GM12873 (cell line): ENCODE measurements around the gene NUCB2.

Experiments
- CTCF ChIP-seq: IDR thresholded peaks from 2 replicates; pipeline ENCODE4 v1.5.1; 2012; ENCODE audit warnings: low read depth, mild to moderate bottlenecking, moderate library complexity, low read length, control low read depth; ENCODE audit not compliant: insufficient read depth; ENCODE audit errors: missing control alignments

NUCB2 gene

GRCh38 chr11:17350455-17351171 lies 74.1 kb downstream of the NUCB2 start:
- no peak for TF ChIP-seq CTCF

- TF ChIP-seq CTCF, result peak; percentile 15
Observed at GRCh38 chr11:17351172-17351509, 74.6 kb downstream of the NUCB2 start.

- TF ChIP-seq CTCF, result no peak
Observed at GRCh38 chr11:17351510-17352176, 75.1 kb downstream of the NUCB2 start, which contains the start of gene NCR3LG1. Gene NCR3LG1, plus strand, starts transcription at chr11:17351800. Its CDS starts 170 bp downstream, at chr11:17351970.

- TF ChIP-seq CTCF, result no peak
Observed at GRCh38 chr11:17352950-17353820, 76.6 kb downstream of the NUCB2 start.

DNA sequence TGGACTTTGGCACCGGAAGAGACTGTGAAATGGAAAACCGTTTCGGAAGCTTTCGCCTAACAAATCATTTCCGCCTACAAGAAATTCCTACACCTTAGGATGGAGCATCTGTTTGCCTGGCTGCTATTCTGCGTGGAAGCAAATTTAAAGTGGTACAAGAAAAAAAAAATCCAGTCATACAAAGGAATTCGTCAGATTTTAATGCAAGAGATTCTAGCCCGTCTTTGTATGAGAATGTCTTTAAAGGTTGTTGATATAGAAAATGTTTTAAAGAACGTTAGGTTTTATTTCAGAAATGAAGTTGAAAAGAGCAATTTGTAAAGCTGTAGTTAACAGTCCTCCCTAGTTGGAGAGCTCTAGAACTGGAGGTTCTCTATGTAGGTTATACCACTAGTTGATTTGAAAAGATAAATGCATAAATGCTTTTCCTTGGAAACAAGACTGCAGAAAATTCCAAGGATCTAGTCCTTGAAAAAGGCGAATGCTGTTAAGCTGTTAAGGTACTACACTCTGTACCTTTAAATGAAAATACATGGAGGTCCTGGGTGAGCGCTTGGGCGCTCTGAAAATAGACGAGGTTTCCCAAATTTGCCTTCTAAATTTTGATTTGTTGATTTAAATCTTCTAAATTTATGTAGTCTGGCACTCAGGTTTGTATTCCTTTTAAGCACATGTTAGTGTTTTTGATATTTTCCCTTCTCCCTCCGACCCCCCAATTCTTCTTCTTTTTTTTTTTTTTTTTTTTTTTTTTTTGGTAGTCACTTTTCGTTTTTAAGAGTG lies 77.5 kb downstream of the NUCB2 start:
- TF ChIP-seq CTCF, result no peak

DNA sequence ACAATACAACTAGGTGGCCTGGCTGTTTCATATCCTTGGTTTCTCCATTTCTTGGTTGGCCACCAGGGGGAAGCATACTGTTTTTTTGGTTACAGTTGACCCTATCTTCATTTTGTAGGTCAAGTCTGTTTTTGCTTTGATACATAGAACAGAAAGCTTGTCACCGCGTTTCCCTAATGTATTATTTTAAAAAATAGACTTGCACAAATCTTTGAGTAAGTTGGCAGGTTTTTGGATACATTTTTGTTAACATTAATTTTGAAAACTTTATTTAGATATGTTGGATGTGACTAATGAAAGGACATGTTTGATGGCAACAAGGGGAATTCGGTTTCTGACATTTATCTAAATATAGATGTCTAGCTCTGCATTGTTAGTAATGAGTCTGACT lies 78.1 kb downstream of the NUCB2 start:
- TF ChIP-seq CTCF, result peak; percentile 69
